GM19099 (cell line): Measurements from ENCODE around the gene TMED4.

Source experiments
- POLR2A ChIP-seq: IDR thresholded peaks from 3 replicates; pipeline ENCODE4 v1.6.1; 2011; ENCODE audit warnings: low read depth; ENCODE audit not compliant: insufficient read length; ENCODE audit errors: extremely low read depth

The TMED4 gene

DNA sequence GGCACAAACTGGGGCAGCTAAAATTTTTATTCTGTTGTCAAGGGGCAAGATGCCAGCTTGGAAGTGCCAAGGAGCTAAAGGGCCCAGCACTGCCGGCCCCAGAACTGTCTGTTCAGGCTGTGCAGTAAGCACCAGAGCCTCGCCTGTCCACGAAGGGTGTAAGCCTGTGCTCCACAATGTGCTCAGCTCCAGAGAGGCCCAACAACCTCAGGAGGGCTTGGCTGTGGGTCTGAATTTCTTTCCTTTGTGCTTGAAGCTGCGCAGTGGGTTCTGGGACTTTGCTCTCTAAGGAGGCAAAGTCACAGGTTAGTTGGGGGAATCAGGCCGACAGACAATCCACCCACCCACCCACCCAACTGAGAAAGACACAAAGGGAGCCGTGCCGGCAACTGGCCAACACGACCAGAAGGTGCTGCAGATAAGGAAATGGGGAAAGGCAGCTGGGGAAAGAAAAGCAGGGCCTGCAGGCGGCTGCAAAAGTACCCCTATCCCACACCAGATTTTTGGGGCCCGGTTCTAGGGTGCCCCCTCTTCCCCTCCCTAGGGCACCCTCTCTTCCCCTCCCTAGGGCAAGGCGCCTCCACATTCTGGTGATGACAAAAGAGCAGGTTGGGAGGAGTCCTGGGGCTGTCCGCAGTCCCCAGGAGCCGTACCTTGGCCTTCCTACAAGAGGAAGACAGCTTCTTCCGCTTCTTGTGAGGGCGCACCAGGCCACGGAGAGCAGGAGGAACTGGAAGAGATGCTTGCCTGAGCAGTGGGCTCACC is 16.1 kb downstream of the TMED4 start:
- no peak for TF ChIP-seq POLR2A

GRCh38 chr7:44565097-44565794 is 16.8 kb downstream of the TMED4 start:
- no peak for TF ChIP-seq POLR2A

GRCh38 chr7:44564606-44565005 is 17.4 kb downstream of the TMED4 start:
- TF ChIP-seq POLR2A = no peak

DNA sequence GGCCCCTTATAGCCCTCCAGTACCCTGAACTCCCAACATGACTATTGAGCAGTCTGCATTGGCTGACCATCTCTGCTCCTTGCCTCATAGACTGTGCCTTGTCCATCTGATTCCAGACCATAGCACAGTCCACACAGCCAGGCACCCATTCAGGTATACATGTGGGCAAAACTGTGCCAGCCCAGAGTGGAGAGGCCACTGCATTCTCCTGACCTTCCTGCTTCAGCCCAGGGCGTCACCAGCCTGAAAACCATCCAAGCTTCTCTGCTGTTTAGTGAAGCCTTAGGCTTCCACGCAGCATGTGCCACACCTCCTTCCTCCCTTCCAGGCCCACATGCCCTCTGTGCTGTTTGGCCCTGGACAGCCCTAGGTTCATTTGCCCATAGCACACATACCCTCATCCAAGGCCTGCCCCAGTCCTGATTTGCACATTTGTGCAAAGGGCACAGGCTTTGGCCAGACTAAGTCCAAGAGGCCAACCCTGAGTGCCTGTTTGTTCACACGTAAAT is 18.8 kb downstream of the TMED4 start:
- no peak for TF ChIP-seq POLR2A

GRCh38 chr7:44561962-44562621 is 19.9 kb downstream of the TMED4 start:
- no peak for TF ChIP-seq POLR2A

GRCh38 chr7:44561481-44561880 is 20.6 kb downstream of the TMED4 start:
- no peak for TF ChIP-seq POLR2A

- no peak for TF ChIP-seq POLR2A
These were observed 22.5 kb downstream of the TMED4 start for GRCh38 chr7:44559485-44559884.

GRCh38 chr7:44557485-44557884 is 24.5 kb downstream of the TMED4 start:
- TF ChIP-seq POLR2A = no peak

DNA sequence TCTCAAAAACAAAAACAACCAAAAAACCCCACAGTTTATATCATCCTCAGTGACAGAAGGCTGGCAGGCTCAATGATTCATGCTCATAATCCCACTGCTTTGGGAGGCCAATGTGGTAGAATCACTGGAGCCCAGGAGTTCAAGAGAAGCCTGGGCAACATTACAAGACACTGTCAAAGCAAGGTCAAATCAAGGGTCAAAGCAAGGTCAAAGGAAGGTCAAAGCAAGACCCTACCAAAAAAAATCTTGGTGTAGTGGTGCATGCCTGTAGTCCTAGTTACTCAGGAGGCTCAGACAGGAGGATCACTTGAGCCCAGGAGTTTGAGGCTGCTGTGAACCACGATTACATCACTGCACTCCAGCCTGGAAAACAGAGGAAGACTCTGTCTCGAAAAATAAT is 26.7 kb downstream of the TMED4 start:
- TF ChIP-seq POLR2A = no peak

- no peak for TF ChIP-seq POLR2A
These were observed 32.6 kb downstream of the TMED4 start for GRCh38 chr7:44549457-44549856.

DNA sequence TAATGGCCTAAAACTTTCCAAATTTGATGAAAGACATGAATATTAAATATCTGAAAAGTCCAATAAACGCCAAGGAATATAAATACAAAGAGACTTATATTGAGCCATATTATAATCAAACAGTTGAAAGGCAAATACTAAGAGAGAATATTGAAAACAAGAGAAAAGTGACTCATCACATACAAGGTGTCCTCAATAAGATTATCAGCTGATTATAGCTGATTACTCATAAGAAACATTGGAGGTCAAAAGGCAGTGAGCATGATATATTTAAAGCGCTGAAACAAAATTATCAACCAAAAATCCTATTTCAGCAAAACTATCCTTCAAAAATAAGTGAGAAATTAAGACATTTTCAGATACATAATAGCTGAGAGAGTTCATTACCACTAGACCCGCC is 33.1 kb downstream of the TMED4 start:
- no peak for TF ChIP-seq POLR2A

- no peak for TF ChIP-seq POLR2A
These were observed 34.3 kb downstream of the TMED4 start for GRCh38 chr7:44547536-44548231.

DNA sequence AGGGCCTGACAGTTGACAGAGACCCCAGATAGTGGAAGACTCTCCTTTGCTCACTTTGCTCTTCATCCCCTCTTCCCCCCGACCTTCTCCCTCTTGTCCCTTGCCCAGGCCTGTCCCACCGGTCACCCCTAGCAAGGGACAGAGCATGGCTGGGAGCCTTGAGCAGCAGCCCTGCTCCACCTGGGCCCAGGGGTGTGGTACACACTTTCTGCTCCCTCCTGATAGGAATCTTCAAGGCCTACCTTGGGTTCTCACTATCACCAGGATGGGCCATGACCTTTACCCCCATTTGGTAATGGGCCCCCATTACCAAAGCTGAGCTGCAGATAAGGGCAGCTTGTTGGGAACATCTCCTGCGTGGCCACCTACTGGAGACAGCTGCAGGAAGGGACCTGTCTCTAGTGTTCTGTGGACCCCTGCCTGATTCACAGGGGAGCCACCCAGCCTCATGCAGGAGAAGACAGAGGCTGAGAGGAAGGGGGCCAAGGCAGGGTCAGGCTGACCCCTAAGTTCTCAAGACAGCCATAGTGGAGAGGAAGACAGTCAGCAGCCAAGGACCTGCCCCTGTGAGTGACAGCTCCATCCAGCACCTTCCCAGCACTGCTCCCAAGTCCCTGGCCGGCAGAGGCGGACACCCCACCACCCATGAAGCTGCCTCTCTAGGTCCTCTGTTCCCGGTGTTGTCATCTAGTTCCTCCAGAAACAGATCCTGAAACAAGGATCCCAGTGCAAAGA is 40.0 kb downstream of the TMED4 start:
- no peak for TF ChIP-seq POLR2A
